RWPE1 (cell line): Measurements from ENCODE around the gene AP1B1.
"Not testable (repeated sequence)": the region's sequence is repeated elsewhere in the genome, so short reads cannot be mapped to it uniquely, and the experiment has no call there.

Source experiments
- CTCF ChIA-PET: fragments of 350-600 bp; sonication (Branson Sonifier 250); formaldehyde crosslinking; extraction: SDS; loops from one replicate; lab custom pipeline; 2021; lab: Yijun Ruan, JAX
- POLR2A ChIA-PET: fragments of 400-600 bp; formaldehyde crosslinking; extraction: SDS; loops from one replicate; lab custom pipeline; 2020; ENCODE audit warnings: antibody characterized with exemption; ENCODE audit not compliant: low non-redundant PET; lab: Yijun Ruan, JAX
- DNase-seq: peaks from one replicate; pipeline ENCODE4 v3.0.0; 2012; ENCODE audit warnings: low spot score
- H3K27ac ChIP-seq: fragments of 450-650 bp; 2 replicates; pipeline ENCODE4 v1.5.1; 2017
- TF ChIP-seq, protein P1 (sequence below): fragments of 450-650 bp; conservative IDR thresholded peaks from 2 replicates; pipeline ENCODE4 v1.5.1; 2017; ENCODE audit warnings: low read depth, mild to moderate bottlenecking

The AP1B1 gene

DNA sequence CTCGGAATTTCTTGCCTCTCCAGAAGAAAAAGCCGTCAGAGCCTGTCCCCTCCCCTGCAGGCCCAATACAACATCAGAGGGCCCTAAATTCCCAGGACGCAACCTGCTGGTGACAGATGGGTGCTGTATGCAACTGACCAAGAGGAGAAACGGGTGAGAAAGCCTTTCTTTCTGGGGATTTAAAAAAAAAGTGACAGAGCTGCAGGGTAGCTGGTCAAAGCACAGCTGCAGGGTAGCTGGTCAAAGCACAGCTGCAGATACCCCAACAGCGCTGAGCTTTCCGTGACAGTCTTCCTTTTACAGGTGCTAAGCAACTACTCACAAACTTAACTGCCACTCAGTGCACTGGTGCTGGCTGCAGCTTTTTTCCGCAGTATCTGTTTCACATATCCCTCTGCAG lies 17.8 kb downstream of the AP1B1 start:
- ChIA-PET POLR2A (interaction anchor here (0.7 kb wide), 1 partner anchor 10 kb away, joined by 3 read pairs; no protein-coding TSS in a partner anchor), CTCF (interaction anchor here (0.6 kb wide), 1 partner anchor 246 kb away, joined by 3 read pairs; no protein-coding TSS in a partner anchor)
- H3K27ac ChIP-seq, result no peak overlapping the region
- no peak for DNase-seq
- TF ChIP-seq, protein P1, sequence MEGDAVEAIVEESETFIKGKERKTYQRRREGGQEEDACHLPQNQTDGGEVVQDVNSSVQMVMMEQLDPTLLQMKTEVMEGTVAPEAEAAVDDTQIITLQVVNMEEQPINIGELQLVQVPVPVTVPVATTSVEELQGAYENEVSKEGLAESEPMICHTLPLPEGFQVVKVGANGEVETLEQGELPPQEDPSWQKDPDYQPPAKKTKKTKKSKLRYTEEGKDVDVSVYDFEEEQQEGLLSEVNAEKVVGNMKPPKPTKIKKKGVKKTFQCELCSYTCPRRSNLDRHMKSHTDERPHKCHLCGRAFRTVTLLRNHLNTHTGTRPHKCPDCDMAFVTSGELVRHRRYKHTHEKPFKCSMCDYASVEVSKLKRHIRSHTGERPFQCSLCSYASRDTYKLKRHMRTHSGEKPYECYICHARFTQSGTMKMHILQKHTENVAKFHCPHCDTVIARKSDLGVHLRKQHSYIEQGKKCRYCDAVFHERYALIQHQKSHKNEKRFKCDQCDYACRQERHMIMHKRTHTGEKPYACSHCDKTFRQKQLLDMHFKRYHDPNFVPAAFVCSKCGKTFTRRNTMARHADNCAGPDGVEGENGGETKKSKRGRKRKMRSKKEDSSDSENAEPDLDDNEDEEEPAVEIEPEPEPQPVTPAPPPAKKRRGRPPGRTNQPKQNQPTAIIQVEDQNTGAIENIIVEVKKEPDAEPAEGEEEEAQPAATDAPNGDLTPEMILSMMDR, result no peak

GRCh38 chr22:29369460-29369859 lies 18.9 kb downstream of the AP1B1 start:
- no peak overlapping the region for H3K27ac ChIP-seq
- DNase-seq, result no peak
- POLR2A ChIA-PET, result no interaction called here
- CTCF ChIA-PET, result interaction anchor here (0.7 kb wide), 1 partner anchor 86 kb away, joined by 4 read pairs; no protein-coding TSS in a partner anchor
- TF ChIP-seq, protein P1, result no peak

GRCh38 chr22:29359469-29359868 lies 28.9 kb downstream of the AP1B1 start:
- H3K27ac ChIP-seq, result no peak overlapping the region
- ChIA-PET CTCF (interaction anchor here (0.6 to 0.7 kb wide), 6 partner anchors 23 to 1659 kb away, joined by 3 to 7 read pairs (median 3); no protein-coding TSS in a partner anchor), POLR2A (no interaction called here)
- TF ChIP-seq, protein P1, result peak; percentile 56
- peak; percentile 11 for DNase-seq

- H3K27ac ChIP-seq, POLR2A ChIA-PET, DNase-seq: not testable (repeated sequence)
- CTCF ChIA-PET, result interaction anchor here (0.6 kb wide), 1 partner anchor 38 kb away, joined by 3 read pairs; no protein-coding TSS in a partner anchor
Measured at GRCh38 chr22:29357193-29357890, 31.0 kb downstream of the AP1B1 start.

DNA sequence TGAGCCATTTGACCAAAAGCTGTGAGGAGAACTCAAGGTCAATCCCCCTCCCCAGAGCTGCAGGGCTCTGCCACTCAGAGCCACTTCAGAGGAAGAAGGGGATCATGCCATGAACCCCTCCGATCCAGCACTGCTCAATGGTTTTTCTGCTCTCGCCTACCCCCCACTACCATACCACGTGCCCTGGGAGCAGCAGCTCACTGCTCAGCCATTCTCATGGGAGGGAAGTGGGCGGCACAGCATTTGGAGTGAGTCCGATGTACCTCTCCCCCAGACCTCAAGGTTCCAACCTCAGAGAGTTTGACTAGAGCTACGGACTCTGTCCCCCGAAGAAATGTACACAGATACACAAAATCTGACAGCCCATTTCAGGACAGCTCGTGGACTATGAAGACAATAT lies 34.5 kb downstream of the AP1B1 start:
- ChIA-PET POLR2A (no interaction called here), CTCF (no interaction called here)
- TF ChIP-seq, protein P1, result no peak
- H3K27ac ChIP-seq, result no peak overlapping the region
- no peak for DNase-seq

DNA sequence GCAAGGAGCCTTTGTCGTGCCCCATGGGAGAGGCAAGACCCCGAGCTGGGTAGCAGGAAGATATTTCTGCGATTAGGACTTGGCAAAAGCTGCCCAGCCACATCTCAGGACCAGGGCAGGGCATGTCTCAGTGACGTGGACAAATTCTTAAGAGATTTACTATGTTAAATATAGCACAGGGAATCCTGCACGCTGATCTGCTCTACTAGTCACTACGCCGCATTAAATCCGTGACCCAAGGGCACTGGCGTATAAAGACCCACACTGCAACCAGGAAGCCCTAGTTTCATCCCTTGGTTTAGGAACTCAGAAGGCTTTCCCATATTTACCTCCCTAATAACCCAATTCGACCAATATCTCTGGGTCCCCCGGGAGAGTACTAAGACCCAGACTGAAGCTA lies 35.1 kb downstream of the AP1B1 start:
- TF ChIP-seq, protein P1, result no peak
- DNase-seq, result no peak
- ChIA-PET CTCF (no interaction called here), POLR2A (no interaction called here)
- no peak overlapping the region for H3K27ac ChIP-seq

DNA sequence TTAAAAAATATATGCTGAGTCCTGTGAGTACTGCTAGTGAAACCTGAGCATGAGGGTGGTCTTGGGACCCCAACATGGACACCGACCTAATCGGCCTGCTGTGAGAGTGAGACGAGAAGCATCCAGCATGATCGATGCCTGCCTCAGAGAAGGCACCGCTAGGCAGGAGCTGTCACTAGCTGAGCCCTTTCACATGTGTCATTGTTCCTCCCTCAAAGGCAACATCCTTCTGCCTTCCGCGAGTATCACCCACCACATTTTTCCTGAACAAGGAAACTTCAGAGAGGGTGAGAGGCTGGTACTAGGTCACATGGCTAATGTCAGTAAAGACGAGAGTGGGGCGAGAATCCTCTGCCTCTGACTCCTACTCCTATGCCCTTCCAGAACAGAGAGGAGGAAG lies 35.6 kb downstream of the AP1B1 start:
- ChIA-PET POLR2A (no interaction called here), CTCF (no interaction called here)
- no peak overlapping the region for H3K27ac ChIP-seq
- DNase-seq, result no peak
- TF ChIP-seq, protein P1, result no peak
